HG02870 (cell line): ENCODE data around the gene NLRP6.
A peak's percentile ranks its signal among the peaks of the same experiment; 100 is the strongest.
"Not testable (repeated sequence)": the region's sequence is repeated elsewhere in the genome, so short reads cannot be mapped to it uniquely, and the experiment has no call there.

ENCODE experiments used
- ATAC-seq: cut with Tn5 transposase; IDR thresholded peaks from one replicate; pipeline ENCODE4 v1.9.1; 2021; ENCODE audit warnings: mild to moderate bottlenecking, moderate library complexity; ENCODE audit not compliant: unreplicated experiment

The NLRP6 gene

DNA sequence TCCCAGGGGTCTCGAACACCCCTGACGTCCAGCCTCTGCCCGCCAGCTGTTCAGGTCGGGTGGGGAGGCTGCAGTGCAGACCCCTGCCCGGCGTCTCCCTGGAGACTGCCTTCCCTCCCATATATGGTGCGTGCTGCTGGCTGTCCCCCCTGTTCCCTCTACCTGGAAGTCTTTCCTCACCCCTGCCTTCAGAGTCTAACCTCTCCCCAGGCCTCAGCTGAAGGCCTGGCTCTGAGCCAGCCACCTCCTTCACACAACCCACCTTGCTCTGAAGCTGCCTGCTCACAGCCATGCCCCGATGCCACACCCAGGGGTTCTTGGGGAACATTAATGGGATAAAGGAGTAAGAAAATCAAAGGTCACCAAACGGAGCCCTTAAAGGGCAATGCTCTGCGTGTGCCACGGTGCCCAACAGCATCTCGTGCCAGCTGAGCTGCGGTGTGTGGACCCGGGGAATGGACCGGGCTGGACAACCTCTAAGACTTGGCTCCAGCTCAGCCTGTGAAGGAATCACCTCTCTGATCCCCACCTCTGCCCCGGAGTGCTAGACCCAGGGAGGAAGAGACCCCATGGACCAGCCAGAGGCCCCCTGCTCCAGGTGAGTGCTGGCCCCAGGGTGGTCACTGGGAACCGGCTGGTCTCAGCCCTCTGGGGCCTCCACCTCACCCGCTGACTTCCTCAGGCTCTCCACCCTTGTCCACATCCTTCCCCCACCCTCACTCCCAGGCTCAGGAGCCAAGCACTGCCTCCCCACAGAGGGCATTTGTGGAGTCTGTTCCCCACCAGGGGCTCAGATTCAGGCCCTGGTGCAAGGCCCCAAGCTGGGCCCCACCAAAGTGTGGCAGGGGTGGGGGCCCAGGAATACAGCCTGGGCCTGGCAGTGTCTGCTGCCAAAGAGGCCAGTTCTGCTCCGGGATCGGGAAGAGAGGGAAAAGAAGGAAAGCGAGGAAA is at the start of gene NLRP6:
TSS of gene NLRP6 (plus strand) at position 407 of the 951 bp plus-strand sequence. CDS start at position 570, 163 bp downstream.
- no peak for ATAC-seq

GRCh38 chr11:230431-230830 is 47.8 kb upstream of the NLRP6 start:
- no peak for ATAC-seq

- no peak for ATAC-seq
Observed at GRCh38 chr11:232783-233565, 45.2 kb upstream of the NLRP6 start.

DNA sequence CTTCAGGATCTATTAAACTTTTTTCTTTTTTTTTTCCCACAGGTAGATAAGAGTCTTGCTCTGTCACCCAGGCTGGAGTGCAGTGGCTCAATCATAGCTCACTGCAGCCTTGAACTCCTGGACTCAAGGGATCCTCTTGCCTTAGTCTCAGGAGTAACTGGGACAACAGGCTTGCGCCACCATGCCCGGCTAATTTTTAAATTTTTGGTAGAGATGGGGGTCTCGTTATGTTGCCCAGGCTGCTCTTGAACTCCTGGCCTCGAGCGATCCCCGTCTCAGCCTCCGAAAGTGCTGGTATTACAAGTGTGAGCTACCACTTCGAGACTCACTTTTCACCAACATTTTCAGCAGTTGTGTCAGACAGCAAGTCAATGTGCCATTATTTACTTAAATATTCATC is 43.0 kb upstream of the NLRP6 start:
- no peak for ATAC-seq

DNA sequence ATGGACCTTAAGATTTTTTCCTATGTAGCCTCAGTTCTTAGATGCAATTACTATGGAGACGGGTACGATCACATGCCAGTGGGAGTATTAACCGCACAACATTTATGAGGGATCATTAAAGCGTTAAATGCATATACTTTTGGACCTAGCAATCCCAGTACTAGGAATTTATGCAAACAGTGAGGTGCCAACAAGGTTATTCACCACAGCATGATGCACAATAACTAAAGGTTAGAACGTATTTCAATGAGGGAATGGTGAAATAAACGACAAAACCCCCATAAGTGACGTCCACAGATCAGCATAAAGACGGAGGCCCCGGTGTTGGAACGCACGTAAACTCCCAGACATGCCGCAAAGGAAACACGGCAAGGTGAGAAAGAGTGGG is 42.6 kb upstream of the NLRP6 start:
- no peak for ATAC-seq

GRCh38 chr11:235997-236773 is 42.0 kb upstream of the NLRP6 start, which contains the start of gene SIRT3:
Gene SIRT3, minus strand, starts transcription at chr11:236342. Its CDS starts 14 bp downstream, at chr11:236328.
- ATAC-seq = peak; percentile 77

- peak; percentile 76 for ATAC-seq
Observed at GRCh38 chr11:236774-237767, 41.1 kb upstream of the NLRP6 start, which contains the start of gene PSMD13. Gene PSMD13, plus strand, starts transcription at chr11:236976. Its CDS starts 74 bp downstream, at chr11:237050.

DNA sequence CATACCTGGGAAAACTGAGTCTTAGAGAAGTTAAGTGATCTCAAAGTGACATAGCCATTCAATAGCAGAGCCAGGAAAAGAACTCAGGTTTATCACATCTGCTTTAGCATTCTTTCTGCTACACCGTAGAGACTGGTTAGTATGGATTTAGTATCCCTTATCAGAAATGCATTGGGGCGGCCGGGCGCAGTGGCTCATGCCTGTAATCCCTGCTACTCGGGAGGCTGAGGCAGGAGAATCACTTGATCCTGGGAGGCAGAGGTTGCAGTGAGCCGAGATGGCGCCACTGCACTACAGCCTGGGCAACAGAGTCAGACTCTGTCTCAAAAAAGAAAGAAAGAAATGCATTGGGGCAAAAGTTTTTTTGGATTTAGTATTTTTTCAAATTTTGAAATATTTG is 39.9 kb upstream of the NLRP6 start:
- not testable (repeated sequence) for ATAC-seq

DNA sequence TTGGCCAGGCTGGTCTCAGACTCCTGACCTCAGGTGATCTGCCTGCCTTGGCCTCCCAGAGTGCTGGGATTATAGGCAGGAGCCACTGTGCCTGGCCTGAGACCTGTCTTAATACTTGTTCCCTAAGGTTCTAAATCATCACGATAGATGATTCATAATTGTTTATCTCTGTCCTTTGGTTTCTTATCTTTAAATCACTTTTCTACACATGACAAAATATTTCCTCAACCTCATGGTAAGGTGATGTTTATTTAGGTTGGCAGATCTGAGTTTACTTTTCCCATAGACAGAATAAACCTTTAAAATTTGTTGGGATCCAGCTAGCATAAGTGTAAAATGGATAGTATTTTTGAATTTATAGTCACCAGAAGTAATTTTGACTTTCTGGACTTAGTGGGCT is 37.9 kb upstream of the NLRP6 start:
- ATAC-seq = no peak

GRCh38 chr11:241634-242033 is 36.6 kb upstream of the NLRP6 start:
- no peak for ATAC-seq

GRCh38 chr11:244376-244775 is 33.8 kb upstream of the NLRP6 start:
- ATAC-seq = no peak

GRCh38 chr11:249062-249461 is 29.1 kb upstream of the NLRP6 start:
- ATAC-seq = no peak

GRCh38 chr11:250274-250673 is 27.9 kb upstream of the NLRP6 start:
- ATAC-seq = no peak

GRCh38 chr11:250740-251299 is 27.4 kb upstream of the NLRP6 start:
- no peak for ATAC-seq

GRCh38 chr11:251550-251949 is 26.7 kb upstream of the NLRP6 start:
- ATAC-seq = no peak

DNA sequence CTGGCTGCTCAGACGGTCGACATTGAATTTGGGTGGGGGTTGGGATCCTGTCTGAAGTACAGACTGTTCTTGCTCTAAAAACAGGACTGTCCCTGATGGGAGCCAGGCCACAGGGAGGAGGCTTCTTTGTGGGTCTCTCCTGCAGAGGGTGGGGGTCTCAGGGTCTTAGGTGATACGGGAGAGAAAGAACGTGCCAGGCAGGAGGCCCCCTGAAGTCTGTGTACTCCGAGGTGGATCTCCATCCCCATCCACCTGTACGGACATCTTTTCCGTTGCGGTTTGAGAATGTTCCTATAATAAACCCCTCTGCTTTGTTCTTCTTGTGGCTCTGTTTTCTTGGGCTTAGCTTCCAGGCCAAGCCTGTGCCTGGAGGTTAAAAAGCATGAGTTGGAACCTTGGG is 25.5 kb upstream of the NLRP6 start:
- no peak for ATAC-seq

DNA sequence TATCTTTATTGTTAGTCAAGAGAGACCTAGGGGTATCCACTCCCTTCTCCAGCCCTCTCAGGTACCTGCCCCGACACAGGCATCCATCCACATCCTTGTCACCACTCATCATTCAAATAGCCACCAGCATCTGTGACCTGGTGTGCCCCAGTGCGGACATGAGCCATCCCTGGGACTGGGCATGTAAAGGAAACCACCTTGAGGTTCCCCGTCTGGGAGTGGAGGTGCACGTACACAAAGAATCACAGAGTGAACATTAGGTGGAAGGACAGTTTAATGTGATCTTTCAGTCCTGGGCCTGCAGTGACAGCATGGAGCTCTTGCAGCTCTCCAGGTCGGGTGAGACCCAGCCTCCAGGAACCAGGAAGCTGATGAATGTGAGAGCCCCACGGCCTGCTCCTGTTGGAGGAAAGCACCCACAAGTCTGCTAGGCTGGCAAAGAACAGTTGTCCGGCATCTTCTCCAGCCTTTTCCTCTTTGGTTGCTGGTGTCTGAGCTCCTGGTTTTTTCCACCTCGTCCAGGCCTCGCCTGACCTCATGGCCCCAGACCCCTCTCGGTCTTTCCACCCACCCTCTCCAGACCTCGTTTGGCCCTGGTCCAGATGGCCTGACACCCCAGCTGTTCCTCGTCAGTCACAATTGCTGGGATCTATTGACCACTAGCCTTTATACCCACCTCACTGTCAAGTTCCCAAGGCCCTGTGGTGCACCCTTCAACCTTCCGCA is 24.9 kb upstream of the NLRP6 start:
- no peak for ATAC-seq

DNA sequence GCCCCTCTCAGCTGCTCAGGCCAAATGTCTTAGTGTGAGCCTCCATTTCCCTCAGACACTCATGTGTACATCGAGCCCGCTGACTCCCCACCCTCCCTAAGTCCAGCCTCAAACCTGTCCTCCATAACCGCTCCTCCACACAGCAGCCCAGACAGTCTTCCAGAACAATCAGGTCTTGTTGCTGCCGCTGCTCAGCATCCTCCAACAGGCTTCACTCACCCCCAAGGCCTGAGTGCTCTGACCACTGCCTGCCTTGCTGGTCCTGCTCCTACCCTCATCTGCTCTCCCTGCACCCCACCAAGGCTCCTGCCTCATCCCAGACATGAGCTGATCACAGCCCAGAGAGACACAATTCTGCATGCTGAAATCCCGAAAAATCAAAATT is 24.3 kb upstream of the NLRP6 start:
- no peak for ATAC-seq

DNA sequence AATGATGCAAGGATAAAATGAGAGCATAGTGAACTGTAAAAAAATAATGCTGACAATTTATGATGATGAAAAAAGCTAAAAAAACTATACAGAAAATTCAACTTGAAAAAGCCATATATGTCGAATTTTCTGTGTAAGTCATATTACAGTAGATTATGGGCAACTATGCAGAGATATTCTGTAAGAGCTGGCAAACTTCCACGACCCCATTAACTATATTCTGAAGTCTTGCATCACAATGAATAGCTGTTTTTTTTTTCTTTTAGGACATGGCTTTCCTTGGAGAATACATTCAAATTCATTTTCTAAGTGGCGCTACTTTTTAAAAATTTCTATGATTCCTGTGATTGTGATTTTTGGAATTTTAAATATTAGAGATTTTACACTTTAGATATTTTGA is 23.0 kb upstream of the NLRP6 start:
- ATAC-seq = no peak
